Stimulated activated CD8-positive, alpha-beta memory T cell treated with anti-CD3 and anti-CD28 coated beads, Interleukin-2, amount 100 ng/mL, for 48 hours (primary cell): ENCODE results near the gene MRPL32.
"Not testable (repeated sequence)": the region's sequence is repeated elsewhere in the genome, so short reads cannot be mapped to it uniquely, and the experiment has no call there.

Experiments
- DNase-seq, 2 donors: peaks; one replicate each; pipeline ENCODE4 v3.0.0-alpha.2; 2020; ENCODE audit warnings: low read depth in 2 of 2

Gene MRPL32

DNA sequence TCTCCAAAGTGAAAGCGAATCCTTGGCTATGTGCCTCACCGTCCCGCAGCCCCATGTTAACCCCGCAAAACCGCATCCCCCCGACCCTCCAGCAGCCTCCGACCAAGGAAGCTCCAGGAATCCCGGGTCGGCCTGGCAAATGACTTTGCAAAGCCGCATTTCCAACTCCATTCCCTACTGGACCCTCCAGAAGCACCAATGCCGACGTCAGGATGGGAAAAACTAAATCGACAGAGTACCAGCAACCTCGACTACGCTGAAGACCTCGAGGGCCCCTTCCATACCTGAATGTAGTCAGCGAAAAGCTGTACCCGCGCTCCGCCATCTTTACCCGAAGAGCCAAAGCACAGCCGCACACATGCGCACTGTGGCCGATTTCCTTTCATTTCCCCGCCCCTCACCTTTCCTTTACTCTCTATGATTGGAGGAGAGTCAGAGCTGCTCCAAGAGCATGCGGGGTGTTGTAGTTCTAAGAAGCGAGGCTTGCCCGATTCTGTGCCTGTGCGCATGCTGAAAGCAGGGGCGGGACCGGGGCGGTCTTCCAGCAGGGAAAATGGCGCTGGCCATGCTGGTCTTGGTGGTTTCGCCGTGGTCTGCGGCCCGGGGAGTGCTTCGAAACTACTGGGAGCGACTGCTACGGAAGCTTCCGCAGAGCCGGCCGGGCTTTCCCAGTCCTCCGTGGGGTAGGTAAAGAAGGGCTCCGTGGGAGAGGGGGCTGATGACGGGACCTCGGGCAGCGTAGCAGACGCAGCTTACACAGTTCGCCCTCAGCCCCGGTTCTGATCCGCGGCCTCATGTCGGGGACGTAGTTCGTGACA is at the start of gene MRPL32, which contains the start of gene PSMA2:
Gene MRPL32 (plus strand): TSS at position 543 of the 818 bp plus-strand sequence. CDS start 11 bp downstream, at position 554.
Gene PSMA2 (minus strand): TSS at position 341 of the 818 bp plus-strand sequence. CDS start 16 bp downstream, at position 325.
- DNase-seq: peak; percentile 86 to 91

DNA sequence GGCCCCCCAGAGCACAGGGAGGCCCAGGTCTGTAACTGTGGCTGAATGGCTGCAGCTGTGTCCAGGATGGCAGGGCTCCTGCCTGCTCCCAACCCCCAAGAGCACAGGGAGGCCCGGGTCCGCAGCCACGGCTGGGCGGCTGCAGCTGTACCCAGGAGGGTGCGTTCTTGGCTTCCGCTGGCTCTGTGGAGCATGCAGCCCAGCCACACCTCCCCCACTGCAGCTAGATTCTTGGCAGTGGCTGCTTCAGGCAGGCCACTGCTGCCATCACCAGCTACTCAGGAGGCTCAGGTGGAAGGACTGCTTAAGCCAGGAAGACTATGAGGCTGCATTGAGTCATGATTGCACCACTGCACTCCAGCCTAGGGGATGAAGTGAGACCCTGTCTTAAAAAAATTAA is 48.2 kb upstream of the MRPL32 start:
- DNase-seq: no peak

DNA sequence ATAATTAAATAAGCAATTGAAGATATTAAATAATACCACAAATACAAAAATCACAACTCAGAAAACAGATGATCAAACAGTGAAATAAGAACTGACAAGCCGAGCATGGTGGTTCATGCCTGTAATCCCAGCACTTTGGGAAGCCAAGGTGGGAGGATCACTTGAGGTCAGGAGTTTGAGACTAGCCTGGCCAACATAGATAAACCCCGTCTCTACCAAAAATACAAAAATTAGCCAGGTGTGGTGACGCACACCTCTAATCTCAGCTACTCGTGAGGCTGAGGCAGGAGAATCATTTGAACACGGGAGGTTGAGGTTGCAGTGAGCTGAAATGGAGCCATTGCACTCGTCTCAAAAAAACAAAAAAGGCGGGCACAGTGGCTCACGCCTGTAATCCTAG is 47.0 kb upstream of the MRPL32 start:
- DNase-seq: not testable (repeated sequence)

DNA sequence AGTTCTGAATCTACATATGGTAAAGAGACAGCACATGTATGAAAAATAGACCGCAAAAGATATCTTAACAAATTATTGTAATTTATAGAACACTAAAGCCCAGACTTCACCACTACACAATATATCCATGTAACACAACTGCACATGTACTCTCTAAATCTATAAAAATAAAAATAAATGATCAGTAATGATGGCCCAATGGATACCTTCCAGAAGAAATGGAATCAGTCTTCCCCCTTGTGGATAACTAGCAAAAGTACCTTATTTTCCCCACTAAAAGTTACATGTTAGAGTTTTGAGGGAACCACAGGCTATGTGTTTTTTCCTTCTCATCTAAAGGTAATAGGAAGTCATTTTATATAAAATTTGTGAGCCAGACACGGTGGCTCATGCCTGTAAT is 46.0 kb upstream of the MRPL32 start:
- no peak for DNase-seq

DNA sequence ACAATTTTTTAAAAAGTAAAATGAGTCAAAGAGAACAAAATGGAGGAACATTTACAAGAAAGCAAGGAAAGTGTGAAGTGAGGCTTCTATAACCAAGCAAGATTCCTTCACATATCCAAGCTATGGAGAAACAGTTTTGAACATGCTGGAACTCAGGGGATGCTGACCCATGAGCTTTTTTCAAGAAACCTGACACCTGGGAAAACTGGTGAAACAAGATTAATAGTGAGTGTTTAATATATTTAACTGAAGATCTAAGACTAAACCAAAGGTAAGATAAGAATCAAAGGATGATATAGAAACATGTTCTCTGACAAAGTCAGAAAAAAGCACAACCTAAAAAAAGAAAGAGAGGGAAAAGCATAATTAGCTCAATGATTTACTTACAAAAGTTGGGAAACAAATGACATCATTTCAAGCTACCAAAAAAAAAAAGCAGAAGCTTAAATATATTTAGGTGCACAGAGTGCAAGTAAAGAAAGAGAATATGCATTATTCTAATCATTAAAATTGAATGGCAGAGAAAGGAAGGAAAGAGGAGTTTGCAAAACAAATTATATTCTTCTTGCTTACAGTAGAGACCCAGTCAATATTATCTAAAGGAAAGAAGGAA is 45.2 kb upstream of the MRPL32 start:
- DNase-seq: no peak

DNA sequence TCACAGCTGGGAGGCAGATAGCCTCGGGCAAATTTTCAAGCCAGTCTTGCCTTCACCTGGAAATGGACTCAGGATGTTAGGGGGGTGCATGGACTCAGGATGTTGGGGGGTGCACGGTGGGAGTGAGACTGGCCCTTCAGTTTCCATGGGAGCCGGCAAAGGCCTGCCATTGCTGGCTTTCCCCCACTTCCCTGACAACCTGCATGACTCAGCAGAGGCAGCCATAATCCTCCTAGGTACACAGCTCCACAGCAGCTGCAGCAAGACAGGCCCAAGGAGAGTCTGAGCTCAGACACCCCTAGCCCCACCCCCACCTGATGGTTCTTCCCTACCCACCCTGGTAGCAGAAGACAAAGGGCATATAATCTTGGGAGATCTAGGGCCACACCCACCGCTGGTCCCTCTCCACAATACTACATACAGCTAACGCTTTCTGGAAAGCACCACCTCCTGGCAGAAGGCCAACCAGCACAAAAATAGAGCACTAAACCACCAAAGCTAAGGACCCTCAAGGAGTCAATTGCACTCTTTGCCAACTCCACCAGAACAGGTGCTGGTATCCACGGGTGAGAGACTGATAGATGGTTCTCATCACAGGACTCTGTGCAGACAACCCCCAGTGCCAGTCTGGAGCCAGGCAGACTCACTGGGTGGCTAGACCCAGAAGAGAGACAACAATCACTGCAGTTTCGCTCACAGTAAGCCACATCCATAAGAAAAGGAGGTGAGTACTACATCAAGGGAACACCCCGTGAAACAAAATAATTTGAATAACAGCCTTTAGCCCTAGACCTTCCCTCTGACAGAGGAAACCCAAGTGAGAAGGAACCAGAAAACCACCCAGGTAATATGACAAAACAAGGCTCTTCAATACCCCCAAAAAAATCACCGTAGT is 38.6 kb upstream of the MRPL32 start:
- DNase-seq: no peak

DNA sequence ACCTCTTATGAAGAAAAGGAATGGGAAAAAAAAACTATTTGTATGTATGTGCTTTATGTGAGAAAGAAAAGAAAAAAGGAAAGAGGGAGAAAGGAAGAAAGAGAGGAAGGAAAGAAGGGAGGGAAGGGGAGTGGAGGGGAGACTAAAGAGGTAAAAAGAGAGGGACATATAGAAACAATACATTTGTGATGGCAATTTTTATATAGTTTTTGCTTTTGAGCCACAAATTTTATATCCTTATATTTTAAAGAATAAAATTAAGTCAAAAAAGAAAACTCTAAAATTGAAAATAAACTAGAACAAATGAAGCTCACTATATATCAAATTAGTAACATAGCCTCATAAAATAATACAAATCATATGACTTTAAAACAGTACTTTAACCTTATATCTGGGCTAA is 31.3 kb upstream of the MRPL32 start:
- no peak for DNase-seq

DNA sequence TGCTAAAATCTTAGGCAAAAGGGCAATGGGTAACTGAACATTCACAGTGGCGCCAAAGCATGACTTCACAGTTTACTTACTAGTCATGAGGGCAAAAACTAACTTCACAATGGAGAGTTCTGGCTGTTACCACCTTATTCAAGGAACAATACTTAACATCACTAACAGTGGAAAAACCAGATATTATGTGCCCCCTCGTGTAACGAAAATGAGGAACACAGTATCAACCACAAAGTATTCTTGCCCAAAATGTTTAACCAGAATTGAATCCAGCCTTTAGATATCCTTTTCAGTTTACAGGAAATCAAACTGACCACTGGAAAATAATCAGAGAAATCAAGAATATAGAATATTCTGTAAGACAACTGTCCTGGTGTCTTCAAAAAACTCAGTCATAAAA is 29.8 kb upstream of the MRPL32 start:
- DNase-seq: no peak

DNA sequence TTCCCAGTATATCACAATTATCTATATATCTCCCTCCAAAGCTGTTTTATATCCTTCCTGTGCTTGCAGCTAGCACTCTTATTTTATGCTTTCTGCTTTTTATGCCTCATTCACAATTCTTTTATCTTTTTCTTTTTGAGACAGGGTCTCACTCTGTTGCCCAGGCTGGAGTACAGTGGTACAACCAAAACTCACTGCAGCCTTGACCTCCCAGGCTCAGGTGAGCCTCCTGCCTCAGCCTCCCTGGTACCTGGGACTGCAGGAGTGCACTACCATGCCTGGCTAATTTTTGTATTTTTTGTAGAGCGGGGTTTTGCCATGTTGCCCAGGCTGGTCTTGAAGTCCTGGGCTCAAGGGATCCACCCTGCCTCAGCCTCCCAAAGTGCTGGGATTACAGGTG is 26.0 kb upstream of the MRPL32 start:
- no peak for DNase-seq

DNA sequence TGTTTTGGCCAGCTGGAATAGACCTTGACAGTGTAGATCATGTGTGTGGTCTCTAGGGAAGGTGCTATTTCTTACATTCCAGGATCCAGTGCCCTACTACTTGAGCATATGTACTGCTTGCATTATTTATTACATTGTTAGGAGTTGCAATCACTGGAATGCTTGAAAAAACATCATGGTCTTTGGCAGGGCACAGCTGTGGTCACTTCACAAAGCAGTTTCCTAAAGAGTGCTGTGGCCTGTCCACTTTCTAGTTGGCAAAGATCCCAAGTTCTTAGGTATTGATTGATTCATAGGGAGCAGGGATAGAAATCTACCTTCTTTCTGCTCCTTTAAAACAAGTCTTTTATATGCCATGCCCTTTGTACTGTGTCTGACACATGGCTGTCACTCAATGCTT is 24.9 kb upstream of the MRPL32 start:
- DNase-seq: no peak

DNA sequence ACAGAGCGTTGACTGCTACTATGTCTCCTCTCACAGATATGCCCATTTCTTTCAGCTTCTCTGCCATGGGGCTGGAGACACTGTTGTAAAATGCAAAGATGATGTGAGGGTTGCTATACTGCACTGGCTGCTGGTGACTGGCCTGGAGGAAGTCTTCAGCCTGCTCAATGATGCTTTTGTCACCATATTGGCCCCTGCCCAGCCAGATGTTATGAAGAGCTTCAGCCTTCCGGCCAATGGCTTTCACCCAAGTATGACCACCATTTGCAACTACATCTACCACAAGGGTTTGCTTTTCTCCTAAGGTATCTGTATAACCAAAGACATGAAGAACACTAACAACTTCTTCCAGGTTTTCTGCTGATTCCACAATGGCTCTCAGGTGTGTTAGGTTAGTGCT is 21.9 kb upstream of the MRPL32 start:
- no peak for DNase-seq

DNA sequence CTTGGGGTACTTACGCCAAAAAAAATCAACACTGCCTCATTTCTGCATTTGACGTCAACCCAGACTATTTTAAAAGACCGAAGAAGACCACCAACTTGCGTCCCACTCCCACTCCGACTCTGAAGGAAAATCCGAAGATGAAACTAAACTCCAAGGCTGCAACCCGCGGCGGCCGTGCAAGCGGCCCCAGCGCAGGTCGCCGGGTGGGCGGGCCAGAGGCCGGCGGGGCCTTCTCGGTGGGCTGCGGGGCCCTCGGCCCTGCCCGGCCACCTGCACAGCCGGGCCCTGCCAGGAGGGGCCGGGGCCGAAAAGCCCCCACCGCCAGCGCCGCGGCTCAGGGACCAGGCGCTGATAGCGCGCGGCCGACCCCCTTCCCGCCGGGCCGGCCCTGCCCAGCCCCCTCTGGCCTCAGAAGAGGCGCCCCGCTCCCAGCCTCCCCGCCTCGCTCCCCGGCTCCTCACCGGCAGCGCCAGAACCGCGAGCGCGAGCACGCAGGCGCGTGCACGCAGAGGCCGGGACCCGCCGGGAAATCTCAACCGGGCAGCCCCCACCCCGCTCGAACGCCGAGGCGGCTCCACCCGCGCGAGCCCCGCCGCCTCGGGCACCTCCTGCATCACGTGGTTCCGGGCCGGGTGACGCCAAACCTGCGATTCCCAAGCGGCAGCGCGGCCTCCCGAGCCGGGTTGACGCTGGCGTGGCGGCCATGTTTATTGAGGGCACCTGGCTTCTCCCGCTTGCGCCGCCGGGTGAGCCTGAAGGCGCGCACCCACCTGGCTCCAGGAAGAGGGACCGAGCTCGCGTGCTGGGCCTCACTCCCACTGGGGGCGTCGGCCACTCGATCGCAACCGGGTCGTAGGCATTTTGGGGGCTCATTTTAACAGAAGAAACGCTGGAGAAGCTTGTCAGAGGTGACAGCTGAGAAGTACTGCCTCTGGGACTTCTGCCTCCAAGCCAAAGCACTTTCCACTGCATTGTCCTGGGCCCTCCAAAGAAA is 20.4 kb upstream of the MRPL32 start, which contains the start of gene C7orf25:
Gene C7orf25 (minus strand): TSS at position 617 of the 994 bp plus-strand sequence. CDS start 1,170 bp downstream, outside the sequence.
- DNase-seq: peak; percentile 92 to 93

DNA sequence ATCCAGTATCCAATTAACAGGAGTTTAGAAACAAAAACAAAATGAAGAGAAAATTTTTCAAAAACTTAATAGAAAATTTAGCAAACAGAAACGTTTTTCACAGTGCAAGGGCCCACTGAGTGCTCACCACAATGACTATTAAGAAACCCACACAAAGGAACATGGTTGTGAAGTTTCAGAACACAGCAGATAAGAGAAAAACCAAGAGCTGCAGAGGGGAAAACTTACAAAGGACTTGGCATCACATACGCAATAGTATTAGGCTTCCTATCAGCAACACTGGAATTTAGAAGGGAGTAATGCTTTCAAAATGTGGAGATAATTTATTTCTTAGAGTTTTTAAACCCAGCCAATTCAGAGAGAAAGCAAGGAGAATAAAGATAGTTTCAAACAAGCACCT is 18.6 kb upstream of the MRPL32 start:
- DNase-seq: no peak

DNA sequence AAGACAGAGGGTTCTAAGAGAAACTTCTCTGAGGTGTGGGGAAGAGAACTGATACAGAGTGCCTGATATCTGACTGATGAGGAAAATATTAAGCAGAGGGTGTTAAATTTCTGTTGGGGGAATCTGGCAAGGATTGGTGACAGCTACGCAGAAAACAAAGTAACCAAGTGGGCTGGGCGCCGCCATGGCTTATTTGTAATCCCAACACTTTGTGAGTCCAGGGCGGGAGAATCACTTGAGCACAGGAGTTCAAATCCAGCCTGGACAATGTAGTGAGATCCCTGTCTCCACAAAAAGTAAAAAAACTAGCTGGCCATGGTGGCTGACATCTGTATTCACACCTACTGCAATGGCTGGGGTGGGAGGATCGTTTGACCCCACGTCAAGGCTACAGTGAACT is 18.2 kb upstream of the MRPL32 start:
- DNase-seq: no peak

DNA sequence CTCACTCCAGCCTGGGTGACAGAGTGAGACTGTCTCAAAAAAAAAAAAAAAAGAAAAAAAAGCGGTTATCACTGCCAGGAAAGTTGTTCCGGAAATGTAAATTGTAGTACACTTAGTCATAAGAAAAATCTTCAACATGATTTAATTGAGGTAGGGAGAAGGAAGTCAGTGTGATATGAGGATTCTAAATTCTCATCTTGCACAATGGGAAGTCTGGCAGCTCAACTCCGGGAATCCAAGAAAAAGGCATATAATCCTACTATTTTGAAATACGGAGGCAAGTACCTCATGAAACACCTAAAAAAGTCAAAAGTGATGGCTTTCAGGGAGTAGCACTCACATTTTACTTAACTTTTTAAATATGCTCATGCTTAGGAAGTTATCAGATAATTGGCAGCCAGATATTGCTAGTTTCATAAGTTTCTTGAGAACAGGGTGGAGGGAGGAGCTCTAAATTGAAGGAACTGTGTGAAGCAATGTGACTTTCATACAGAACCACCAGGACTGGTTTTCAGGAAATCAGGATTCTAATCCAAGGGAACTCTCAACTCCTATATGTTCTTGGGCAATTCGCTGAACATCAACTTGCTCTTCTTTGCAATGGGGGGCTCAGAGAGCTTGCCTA is 17.6 kb upstream of the MRPL32 start:
- DNase-seq: no peak

DNA sequence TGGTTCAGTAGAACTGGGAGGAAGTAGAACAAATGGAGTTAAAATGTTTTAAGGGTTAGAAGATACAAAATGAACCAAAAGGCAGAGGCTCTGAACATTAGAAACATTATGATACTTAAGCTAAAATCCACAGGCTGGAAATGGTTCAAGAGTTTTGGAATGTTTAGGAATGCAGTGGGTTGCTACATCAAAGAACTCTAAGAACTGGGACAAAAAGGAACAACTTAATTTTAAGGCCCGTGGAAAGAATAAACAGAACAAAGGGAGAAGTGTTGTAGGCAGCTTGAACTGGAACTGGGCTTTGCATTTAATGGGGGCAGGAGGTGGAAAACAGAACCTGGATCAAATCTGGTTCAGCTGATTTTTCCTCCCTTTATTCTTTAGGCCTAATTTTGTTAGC is 16.8 kb upstream of the MRPL32 start:
- DNase-seq: no peak

DNA sequence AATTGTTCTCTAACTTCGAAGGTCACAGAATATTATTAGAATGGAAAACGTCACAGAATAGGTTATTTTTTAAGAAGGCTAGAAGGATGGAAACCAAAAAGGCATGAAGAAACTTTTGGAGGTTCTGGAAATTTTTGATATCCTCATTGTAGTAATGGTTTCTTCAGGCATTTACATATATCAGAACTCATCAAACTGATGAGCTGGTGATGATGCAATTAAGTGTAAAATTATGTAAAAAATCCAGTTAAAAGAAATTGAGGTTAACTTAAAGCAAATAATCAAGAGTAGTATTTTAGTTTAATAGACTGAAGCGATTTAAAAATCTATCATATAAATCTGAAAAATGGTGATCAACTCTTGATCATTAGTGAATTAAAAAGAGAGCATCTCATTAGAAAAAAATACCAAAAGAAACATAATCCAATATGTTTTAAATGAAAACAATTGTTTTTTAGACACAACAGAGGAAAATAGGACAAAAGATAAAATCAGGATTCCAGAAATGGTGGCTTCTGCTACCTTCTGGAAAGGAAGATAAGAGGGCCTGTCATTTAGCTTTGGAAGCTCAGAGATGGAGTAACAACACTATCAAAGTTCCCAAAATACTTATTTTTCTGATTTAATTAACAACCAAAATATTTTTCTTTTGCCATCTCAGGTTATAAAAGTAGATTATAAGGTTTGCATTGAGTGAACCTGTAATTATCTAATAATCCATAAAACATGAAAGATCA is 10.0 kb upstream of the MRPL32 start:
- no peak for DNase-seq

DNA sequence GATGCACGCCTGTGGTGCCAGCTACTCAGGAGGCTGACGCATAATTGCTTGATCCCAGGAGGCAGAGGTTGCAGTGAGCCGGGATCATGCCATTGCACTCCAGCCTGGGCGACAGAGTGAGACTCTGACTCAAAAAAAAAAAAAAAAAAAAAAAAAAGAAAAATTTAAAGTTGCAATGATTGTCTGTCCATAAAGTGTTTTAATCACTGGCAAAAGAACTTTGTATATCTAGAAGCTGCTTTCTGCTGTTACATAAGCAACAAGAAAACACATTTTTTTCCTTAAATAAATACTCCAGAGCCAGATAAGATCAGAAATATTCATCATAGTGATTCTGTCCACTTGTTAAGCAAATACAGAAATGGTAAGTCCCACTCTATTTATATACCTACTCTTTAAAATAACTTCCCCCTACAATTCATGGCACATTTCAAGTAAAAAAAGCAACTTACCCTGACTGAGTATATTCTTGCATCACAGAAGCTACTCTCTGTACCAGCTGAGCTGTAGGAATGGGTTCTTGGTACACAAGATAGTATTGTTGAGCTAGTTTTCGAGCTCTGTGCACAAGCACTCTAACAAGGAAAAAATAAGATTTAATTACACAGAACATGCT is 7.8 kb upstream of the MRPL32 start:
- DNase-seq: no peak

DNA sequence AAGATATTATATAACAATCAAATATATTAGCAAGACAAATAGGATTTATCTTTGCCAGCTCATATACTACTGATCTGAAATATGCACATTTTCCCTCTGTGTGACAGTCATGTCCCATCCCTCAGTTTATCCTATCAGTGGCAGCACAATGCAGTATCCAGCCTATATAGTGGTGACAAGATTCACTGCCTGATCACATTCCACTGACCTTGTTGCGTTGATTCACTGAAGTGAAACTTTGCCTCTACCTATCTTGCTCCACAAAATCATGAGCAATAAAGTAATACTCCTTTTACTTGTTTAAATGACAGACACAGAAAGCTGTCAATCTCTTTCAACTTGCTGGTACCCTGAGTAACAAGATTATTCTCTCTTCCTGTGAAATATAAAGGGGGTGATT is 6.5 kb upstream of the MRPL32 start:
- DNase-seq: no peak
